ENCODE data around the gene TLL2.

TLL2 gene

DNA sequence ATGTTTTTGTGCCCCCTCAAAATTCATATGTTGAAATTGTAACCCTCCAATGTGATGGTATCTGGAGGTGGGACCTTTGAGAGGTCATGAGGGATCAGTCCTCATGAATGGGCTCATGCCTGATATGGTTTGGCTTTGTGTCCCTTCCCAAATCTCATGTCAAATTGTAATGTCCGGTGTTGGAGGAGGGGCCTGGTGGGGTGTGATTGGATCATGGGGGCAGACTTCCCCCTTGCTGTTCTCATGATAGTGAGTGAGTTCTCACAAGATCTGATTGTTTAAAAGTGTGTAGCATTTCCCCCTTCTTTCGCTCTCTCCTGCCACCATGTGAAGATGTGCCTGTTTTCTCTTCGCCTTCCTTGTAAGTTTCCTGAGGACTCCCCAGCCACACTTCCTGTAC is 53.4 kb downstream of the TLL2 start:
- DNase-seq: no peak

DNA sequence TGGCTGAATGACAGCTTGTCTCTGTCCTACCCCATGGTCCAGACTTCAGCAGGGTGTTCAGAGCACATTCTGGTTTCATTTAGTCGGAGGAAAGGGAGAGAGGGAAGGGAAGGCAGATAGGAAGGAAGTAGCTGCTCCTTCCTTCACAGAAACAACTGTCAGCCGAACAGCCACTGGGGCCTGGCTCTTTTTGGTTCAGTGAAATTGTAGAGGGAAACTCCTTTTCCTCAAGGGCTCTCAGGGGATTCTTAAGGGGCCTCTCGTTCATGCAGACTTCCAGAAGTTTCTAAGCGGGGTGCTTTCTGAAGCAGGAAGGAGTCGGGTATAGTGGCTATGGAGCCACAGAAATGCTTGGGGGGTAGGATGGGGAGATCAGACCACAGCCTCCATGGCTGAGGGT is 56.4 kb downstream of the TLL2 start:
- DNase-seq: no peak

DNA sequence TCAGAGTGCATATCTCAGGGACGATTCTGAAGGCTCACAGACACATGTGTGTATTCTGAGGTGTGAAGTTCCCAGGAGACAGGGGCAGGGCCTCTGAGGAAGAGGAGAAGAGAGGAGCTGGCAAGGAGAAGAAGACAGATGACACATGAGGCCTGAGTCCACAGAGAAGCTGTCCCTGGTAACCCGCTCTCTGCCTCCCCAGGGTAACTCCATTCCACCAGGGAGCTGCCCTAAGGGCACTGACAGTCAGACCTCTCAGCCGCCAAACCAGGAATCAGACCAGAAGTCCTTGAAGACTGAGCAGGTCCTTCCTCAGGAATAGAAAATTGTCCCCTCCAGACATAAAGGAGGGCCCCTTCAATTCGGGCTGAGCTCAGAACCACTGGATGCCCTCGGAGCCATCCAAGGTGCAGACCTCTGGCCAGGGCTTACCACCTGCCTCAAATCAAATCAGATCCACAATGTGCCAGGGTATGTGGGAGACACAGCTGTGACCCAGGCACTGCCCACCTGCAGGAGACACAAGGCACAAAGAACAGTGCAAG is 57.4 kb downstream of the TLL2 start:
- no peak for DNase-seq

DNA sequence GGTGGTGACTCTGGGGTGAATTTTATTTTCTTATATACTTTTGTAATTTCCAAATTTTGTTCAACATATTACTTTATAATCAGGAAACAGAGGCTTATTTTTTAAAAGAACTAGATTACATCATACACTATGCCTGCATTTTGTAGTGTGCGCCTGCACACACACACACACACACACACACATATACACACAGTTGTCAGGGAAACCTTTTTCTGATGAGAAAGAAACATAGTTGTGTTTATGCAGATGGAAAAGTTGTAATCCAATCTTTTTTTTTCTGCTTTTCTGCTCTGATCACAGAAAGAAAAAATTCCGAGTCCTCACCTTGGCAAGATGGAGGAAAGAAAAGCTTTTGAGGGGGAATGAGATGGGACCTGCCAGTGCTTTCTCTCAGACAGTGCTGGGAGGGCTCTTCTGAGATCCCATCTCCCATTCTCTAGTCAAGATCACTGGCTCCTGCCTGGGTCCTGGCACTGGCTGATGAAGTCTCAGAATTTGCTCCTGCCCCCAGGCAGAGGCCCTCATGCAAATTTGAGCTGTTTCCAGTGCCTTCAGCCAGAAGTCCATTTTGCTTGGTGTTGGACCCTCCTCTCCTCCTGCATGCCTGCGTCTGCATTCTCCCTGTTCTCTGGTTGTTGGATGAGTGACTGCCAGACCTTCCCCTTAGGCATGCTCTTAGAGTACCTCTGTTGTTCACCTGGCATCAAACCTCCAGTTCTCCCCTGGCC is 59.7 kb downstream of the TLL2 start:
- DNase-seq: no peak

DNA sequence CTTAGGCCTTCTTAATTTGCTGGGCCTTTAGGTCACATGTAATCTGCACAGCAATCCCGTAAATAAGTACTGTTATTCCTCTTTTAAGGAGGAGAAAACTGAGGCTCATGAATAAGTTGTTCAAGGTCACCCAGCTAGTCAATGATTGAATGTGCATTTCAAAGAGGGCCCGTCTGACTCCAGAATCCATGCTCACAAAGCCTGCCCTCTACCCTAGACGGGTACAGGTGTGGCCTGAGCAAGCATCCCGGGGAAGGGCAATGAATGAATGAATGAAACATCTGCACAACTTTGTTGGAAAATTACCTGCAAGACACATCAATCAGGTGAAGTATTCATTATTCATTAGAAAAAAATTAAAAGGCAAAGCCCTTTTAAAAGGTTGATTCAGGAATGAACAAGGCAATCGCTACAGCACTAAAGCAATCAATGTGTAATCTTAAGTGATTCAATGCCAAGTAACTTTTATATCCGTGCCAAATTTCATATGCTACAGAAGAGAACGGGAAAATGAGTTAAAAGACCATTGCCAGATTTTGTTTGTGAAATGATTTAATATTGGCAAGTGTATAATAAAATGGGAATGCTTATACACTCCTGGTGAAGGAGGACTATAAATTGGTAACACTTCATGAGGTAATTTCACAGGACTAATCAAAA is 61.1 kb downstream of the TLL2 start:
- DNase-seq: no peak

DNA sequence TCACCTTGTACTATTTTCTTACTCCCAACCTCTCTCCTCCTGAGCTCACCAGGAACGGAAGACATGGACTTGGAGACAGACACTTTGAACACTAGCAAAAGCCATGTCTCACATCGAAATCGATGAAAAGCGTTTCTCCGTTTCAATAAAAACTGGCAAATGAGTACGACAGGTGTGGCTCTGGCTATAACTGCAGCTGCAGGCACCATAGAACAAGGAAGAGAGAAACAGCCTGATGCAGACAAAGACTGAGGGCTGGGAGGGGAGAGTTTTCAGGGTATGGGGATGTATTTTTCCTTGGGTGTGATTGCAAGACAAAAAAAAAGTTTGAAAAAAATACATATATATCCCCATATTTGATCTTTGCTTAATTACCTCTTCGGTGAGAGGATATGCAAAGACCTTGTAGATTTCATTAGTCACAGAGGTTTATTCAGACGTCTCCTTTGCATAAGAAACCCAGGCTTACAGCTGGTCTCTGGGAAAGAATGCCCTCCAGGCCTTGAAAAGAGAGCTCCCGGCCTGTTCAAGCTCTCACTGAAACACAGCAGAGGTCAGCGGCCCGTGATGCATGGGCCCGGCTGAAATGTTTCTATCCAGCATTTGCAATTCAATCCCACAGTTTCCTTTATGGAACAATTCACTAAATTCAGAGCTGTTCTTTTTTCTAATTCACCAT is 63.1 kb downstream of the TLL2 start:
- DNase-seq: peak; percentile 3

DNA sequence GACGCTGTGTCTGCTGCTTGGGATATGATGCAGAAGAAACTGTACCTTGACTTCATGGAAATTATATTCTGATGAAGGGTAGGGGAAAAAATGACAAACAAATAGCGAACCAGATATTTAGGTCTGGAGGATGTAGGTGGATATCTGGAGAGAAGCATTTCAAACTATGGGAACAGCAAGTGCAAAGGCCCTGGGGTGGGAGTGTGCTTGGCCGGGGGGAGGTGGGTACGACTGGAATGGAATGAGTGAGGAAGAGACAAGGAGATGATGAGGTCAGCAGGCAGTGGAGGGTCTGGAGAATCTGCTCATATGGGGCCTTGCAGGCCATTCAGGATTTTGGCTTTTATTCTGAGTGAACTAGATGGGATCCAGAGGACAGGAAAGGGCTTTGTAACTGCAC is 65.2 kb downstream of the TLL2 start:
- DNase-seq: no peak

DNA sequence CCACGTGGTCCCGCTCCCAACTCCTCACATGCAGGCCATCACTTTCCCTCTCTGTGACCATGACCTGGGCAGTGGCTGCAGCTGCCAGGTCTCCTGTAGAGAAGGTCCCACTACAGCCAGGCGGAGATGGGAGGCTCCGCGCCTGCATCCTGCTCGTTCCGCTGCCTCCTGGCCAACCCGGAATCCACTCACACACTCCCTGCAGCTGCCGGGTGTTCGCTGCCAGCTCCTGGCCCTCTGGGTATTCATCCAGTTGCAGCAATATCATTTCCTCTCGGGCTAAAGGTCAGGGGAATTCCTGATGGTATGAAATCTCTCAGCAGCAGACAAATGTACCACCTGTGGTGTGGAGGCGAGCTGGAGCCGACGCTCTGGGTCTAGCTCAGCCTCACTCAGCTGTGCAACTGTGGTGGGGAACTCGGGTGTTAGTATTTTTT is 65.7 kb downstream of the TLL2 start:
- no peak for DNase-seq

DNA sequence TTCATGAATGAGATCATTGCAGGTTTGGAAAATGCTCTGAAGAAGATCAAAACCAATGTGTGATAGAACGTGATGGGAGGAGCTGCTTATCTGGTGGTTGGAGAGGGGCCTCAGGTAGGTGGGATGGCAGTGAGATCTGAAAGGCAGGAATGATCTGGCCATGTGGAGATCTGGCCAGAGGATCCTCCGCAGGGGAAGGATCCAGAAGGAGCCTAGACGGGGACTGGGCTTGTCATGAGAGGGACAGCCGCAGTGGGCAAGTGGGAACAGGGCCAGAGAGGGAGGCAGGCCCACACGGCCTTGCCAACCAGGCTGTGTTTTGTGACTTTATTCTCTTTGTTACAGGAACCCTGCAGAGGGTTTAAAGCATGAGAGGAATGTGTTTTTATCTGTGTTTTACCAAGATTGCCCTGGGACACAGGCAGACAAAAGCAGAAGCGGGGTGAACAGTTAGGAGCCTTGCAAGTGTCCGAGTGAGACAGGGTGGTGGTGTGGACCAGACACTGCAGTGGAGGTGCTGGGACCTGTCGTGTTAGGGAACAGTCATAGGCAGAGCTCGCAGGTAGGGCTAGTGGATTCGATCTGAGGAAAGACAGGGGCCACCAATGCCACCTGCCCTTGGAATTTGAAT is 66.6 kb downstream of the TLL2 start:
- DNase-seq: no peak

DNA sequence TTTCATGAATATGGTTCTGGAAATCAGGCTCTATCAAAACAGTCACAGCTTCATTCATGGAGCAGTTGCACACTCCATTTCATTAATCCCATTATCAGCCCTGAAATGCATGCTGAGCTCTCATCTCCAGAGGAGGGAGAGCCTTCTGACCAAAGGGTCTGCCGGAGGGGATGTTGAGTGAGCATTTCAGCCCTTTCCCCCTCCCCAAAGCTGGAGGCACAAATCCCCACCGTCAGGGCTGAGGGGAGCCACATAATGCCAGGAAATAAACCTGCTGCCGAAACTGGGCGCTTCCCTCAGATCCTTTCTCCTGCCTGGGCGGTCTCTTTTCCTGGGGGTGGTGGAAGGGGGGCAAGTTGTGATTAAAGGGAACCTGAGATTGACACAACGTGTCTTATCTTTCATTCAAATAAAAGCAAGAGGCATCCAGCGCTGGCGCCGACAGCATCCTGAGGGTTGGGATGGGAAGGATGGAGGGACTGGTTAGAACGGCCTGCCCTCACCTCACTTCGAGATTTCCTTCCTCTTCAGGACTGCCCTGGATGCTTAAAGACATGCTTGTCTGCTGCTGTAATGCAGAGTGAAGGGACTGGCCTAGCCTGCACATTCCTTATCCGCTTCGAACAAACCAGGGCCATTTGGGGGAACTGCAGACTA is 71.6 kb downstream of the TLL2 start:
- no peak for DNase-seq

DNA sequence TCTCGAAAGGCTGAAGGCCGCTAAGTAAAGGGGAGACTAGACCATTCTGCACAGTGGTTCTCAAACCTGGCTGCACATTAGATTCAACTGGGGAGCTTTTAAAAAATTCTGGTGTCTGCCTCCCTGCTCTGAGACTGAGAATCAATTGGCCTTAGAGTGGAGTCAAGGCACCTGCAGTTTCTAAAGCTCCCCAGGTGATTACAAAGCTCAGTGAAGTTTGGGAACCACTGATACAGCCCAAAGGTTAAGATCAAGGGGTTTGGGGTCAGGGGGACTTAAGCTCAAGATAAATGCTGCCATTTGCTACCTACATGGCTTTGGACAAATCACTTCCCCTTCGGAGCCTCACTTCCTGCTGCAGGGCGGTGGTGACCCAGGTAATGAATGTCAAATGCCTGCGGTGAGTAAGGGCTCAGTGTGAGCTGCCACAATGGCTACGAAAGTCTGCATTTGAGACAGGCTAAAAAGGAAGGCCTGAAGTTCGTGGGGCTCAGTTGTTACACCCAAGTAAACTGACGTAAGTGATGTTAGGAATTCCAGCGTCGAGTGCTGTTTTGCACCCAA is 72.3 kb downstream of the TLL2 start:
- no peak for DNase-seq

DNA sequence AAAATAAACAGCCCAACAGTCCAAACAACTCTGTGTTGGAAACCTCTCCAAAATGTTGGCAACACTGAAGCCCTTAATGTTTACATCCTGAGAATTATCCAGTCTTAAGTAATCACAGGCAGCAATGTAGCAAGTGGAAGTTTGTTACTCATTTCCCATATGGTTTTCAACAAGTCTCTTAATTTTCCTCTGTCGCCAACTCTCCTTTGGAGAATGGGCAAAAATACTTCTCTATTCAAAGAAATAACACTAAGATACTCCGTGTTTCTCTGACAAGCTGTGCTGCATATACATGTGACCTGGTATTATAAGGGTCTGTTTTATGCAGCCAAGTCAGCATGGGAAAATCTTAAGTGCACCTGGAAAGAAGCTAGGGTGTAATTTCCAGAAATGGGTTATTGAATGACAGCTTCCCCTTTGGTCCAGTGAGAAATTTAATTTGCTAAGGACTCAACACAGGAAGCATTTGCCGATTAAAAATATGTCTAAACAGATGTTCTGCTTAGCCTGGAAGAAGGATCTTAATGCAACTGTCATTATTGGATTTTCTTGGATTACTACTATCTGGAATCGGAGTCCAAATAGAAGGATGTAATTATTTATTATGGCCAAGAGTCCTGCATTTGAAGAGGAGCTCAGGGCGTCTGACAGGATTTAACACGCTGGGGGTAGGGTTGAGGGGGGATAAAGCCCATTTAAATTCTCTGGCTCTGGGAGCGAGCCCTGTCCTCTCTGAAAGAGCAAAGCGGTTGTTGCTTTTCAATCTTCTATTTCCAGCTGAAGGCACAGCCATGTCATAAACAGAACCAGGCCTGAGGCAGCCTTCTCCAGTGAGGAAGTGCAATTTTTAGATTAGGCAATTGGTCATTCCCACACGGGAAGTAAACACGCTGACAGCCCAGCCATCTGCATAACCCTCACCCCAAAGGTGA is 73.1 kb downstream of the TLL2 start:
- no peak for DNase-seq

DNA sequence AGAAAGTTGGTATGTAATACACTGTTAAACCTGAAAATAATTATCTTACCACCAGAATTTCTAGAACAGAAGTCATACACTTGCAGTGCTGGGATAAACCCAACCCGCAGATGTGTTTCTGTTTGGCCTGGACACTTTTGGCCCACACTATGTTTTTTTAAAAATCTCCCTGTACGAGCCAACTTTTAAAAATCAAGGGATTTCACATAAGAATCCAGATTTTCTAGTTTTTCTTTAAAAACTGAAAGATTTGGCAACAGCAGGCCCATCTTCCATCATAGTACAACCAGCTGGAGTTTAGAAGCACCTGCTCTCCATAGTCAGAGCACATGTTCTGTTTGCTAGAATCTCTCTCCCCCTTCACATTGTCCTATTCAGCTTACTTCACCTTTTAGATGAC is 74.0 kb downstream of the TLL2 start:
- no peak for DNase-seq

DNA sequence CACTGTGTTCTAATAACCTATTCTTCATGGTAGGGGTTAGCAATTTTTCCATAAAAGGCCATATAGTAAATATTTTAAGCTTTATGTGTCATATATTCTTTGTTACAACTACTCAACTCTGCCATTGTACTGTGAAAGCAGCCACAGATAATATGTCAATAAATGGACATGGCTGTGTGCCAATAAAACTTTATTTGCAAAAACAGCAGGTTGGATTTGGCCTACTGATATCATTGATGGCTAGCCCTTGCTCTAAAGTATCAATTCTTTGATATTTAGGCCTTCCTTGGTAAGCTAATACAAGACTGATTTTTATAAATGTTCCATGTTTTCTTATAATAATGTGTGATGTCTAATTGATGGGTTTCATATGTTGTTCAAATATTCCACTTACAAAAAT is 77.7 kb downstream of the TLL2 start:
- DNase-seq: no peak

DNA sequence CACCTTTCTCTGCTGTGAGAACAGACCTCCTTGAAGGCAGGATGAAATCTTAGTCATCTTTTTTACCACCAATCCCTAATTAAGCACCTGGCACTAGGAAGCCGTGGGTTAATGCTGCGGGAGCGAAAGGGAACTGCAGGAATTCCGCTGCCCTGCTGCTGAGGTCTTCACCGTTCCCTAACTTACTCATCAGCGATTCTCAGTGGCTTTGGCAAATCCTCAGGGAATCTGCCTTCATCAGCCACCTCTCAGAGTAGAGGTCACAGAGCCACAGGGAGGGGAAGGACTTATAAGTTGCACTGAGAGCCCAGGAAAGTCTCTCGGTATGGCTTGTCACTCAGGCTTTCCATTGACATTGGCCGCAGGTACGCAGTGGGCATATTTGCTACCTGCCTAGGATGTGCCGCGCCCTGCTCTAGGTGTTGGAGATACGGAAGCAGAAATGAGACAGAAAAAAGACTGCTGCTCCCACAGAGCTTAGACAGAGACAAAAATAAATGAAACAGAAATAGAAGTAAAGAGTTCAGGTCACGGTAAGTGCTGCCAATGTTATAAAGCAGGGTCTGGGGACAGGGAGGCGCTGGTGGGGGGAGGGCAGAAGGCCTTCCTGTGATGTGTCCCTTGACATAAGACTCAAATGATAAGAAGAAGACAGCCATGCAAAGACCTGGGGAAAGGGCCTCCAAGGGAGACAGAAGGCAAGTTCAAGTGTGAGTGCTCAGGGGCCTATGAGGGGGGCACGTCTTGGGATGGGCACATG is 82.3 kb downstream of the TLL2 start:
- DNase-seq: no peak

DNA sequence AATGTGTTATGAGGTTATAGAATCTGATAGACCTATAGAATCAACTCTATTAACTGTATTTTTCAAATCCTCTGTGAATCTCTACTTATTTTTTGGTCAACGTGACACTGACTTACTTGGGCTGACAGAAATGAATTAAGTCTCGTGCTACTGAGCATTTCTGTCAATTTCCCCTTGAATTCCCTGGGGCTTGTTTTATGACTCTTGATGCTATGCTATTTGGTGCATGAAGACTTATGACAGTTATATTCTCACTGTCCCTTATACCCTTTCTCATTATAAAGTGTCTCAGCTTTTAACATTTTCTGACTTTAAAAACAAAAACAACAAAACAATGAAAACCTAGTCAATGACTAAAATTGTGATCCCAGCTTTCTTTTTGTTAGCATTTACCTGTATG is 86.4 kb downstream of the TLL2 start:
- no peak for DNase-seq

DNA sequence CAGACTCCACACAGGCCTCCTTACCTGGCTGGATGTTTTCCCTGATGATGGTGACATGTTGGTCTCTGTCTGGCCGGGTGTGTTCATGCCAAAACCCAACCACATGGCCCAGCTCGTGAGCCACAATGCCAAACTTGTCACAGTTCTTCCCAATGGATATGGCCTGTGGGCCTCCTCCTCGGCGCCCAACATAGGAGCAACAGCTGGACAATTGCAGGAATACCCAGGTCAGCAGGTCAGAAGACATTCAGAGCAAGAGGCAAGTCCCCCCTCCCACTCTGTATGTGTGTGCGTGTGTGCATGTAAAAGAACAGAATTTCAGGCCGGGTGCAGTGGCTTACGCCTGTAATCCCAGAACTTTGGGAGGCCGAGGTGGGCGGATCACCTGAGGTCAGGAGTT is 91.2 kb downstream of the TLL2 start:
- no peak for DNase-seq

DNA sequence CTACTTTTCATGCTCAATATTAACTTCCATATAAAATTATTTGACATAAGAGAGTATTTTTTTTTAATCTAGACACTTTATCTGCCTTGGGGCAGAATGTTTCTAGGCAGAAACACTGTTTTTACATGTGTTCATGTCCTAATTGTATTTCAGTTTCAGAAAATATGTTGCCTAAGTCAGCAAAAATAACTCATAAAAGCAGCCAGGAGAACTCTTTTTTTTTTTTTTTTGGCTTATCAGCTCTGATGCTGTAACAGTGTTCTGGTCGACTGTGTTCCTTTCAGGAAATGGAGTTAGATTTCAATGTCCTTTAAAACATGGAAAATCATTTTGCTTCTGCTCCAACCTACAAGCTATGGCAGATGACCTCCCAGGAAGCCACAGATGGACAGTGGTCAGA is 91.7 kb downstream of the TLL2 start:
- DNase-seq: no peak

DNA sequence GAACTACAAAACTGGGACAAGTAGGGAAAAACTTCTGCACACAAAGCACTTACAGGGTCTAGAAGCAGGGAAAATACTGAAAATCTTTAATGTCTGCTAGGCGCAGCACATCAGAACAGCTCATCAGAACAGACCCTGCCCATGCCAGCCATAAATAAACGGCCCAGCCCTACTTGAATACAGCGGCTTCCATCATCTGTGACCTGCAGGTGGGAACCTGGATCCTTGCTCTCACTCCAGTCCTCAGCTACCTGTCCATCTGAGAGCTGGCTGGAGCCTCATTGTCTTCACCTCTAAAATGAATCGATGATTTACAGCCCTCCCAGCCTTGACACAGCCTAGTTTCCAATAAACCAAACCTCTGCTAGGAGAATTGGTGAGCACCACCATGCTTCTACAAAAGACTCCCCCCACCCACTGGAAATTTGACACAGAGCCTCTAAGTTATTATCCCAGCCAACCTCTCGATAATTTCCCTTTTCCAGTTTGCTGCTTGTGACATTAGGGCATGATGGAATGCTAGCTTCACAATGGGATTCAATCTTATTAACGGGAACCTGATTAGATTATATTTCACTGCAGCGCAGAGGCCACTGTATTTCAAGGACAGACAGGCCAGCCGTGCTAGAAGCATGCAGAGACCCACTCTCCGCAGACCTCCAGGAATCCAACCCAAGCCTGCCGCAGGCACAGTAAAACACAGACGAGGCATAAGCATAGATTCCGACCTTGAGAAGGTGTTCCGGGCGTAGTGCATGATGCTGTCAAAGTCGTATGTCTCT is 93.3 kb downstream of the TLL2 start:
- no peak for DNase-seq

DNA sequence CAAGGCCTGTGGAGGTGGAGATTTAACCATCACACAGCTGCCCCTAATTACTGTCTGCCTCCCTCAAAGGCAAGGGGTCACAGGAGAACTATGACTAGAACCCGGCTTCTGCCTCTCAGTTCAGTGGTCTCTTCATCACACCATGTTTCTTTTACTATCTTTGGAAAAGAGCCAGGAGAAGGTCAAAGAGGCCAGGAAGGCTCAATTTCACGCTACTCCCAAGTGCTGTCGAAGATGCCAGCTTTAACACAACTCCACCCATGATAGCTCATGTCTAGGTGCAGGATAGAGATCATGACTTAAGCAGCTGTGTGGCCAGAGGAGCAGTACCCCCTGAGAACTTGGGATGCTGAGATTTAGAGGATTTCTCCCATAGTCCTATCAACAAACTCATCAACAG is 94.4 kb downstream of the TLL2 start:
- DNase-seq: no peak
